ENCODE results near the gene GAS2L1.

GRCh38 chr22:29260601-29261315 lies 45.7 kb upstream of the GAS2L1 start:
- TF ChIP-seq MAZ (IDR thresholded peaks at IDR 0.05; ENCODE audit: borderline replicate concordance, low read depth, low read length) = no peak
- no peak for TF ChIP-seq REST (IDR thresholded peaks at IDR 0.05)

Measured in A549 (cell line).